Activated T-cell treated with anti-CD3 and anti-CD28 coated beads, Interleukin-2, amount 50 U/mL, for 72 hours (primary cell): ENCODE results near the gene TMEM231. TPM values are rescaled to one million over a fixed set of nuclear protein-coding genes. Genes with fewer than 3 reads are reported as not detected.
"Not testable (repeated sequence)": the region's sequence is repeated elsewhere in the genome, so short reads cannot be mapped to it uniquely, and the experiment has no call there.

Source experiments
- ATAC-seq, 2 donors: fragments of 150-1000 bp; cut with Tn5 transposase; replicated peaks in 1 of 2; 2 replicates each; pipeline ENCODE4 v1.10.0; 2021; ENCODE audit warnings: moderate library complexity in 2 of 2, mild to moderate bottlenecking in 1 of 2
- DNase-seq, 2 donors: peaks; one replicate each; pipeline ENCODE4 v3.0.0; 2021 to 2022; ENCODE audit warnings: mixed read lengths in 1 of 2
- H3K27ac Mint-ChIP-seq: one replicate; pipeline ENCODE4 v1.8.0; 2022; ENCODE audit warnings: mild to moderate bottlenecking, moderate library complexity, mixed read lengths
- H3K27me3 Mint-ChIP-seq: one replicate; pipeline ENCODE4 v1.8.0; 2022; ENCODE audit warnings: low read depth, mixed read lengths
- H3K36me3 Mint-ChIP-seq, 2 donors: one replicate each; pipeline ENCODE4 v1.8.0; 2022; ENCODE audit warnings: mixed read lengths in 2 of 2, mild to moderate bottlenecking in 1 of 2; ENCODE audit not compliant: insufficient read depth in 2 of 2
- H3K4me1 Mint-ChIP-seq: one replicate; pipeline ENCODE4 v1.8.0; 2022; ENCODE audit warnings: low read depth, mixed read lengths
- H3K4me3 Mint-ChIP-seq, 2 donors: one replicate each; pipeline ENCODE4 v1.8.0; 2022; ENCODE audit warnings: mild to moderate bottlenecking in 2 of 2, mixed read lengths in 2 of 2, moderate library complexity in 2 of 2
- H3K9me3 Mint-ChIP-seq, 2 donors: one replicate each; pipeline ENCODE4 v1.8.0; 2022; ENCODE audit warnings: mixed read lengths in 2 of 2
- total RNA-seq, 2 donors: library from RNA; stranded (reverse); gene quantifications; one replicate each; pipeline ENCODE4 v1.2.3, GENCODE V29; 2022

TMEM231 gene
- total RNA-seq, 2 donors from 2014 or later, result 3.5 to 9.6 TPM

DNA sequence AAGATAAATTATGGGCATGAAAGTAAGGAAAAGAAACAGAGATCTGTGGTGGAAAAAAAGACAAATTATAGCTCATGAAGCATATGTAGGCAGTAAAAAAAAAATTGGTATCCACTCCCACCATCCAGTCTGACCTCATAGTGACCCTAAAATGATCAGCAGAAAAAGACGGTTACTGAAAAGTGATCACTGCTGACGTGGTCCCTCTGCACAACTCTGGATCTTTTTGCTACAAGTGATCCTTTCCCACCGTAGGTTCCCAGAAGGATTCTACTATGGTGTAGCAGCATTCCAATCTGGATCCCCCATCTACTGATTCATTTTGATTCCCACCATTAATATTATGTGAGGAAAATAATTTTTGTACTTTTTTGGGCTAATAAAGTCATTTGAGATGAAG lies 49.9 kb downstream of the TMEM231 start:
- peaks cover 22% of the 10 kb centered on the region for H3K27me3 Mint-ChIP-seq
- DNase-seq (no peak), ATAC-seq (peak in 1 of 2 donors; percentile 21)
- H3K27ac Mint-ChIP-seq, result no peak overlapping the region
- no peak overlapping the region for H3K4me3 Mint-ChIP-seq
- no peaks in the 10 kb centered on the region for H3K36me3 Mint-ChIP-seq
- H3K4me1 Mint-ChIP-seq, result peaks cover 10% of the 10 kb centered on the region
- no peaks in the 10 kb centered on the region for H3K9me3 Mint-ChIP-seq

DNA sequence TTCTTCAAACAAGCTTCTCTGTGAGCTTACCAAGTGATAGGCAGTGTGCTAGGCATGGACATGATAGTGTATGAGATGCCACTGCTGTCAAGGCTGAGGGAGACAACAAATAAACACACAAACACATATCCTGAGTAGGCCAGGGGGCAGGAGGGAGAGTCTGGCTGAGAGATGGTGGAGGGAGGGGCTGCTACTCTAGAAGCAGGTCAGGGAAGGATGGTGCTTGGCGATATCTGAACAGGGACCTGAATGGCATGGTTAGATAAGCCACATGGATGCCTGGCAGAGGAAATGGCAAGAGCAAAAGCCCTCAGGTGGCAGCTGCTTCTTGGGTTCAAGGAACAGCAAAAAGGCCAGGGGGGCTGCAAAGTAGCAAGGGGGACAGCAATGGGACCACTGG lies 52.3 kb downstream of the TMEM231 start:
- Mint-ChIP-seq H3K27ac (no peak overlapping the region), H3K4me3 (no peak overlapping the region), H3K9me3 (no peaks in the 10 kb centered on the region), H3K27me3 (peaks cover 20% of the 10 kb centered on the region), H3K36me3 (no peaks in the 10 kb centered on the region), H3K4me1 (peaks cover 10% of the 10 kb centered on the region)
- ATAC-seq (no peak), DNase-seq (no peak)

DNA sequence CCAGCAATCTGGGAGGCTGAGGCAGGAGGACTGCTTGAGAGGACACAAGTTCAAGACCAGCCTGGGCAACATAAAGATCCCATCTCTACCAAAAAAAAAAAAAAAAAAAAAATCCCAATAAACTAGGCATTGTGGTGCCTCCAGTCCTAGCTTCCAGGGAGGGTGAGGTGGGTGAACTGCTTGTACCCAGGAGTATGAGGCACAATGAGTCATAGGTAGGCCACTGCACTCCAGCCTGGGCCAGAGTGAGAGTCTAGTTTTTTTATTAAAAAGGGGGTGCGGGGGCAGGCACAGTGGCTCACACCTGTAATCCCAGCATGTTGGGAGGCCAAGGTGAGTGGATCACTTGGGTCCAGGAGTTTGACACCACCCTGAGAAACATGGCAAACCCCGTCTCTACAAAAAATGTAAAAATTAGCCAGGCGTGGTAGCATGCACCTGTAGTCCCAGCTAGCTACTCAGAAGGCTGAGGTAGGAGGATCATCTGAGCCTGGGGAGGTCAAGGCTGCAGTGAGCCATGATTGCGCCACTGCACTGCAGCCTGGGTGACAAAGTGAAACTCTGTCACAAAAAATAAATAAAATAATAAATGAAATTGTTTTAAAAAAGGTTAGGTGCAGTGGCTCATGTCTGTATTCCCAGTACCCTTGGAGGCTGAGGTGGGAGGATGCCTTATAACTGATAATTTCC lies 53.0 kb downstream of the TMEM231 start:
- H3K9me3 Mint-ChIP-seq, result no peaks in the 10 kb centered on the region
- no peak for ATAC-seq
- H3K4me3 Mint-ChIP-seq, result no peak overlapping the region
- H3K4me1 Mint-ChIP-seq, result peaks cover 10% of the 10 kb centered on the region
- no peaks in the 10 kb centered on the region for H3K36me3 Mint-ChIP-seq
- H3K27me3 Mint-ChIP-seq, result peaks cover 14% of the 10 kb centered on the region
- no peak overlapping the region for H3K27ac Mint-ChIP-seq
- no peak for DNase-seq

DNA sequence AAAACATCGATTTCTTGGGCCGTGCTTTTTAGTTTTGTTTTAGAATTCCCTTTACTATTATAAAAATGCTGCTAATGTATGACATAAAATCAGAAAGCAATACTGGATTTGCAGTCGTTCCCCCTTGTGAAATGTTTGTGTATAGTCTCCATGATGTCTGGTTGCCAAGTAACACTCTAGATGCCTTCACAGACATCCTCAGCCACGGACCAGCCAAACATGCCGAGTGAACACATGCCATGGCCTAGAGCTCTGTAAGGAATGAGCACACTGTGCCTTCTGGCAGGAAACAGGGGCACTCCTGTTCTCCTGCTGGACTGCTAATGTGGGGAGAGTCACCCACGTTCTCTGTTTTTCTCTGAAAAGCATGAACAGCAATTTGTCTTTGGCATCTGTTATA lies 54.2 kb downstream of the TMEM231 start:
- not testable (repeated sequence) for ATAC-seq, H3K9me3 Mint-ChIP-seq, H3K36me3 Mint-ChIP-seq, H3K27ac Mint-ChIP-seq, DNase-seq, H3K4me3 Mint-ChIP-seq
- peaks cover 23% of the 10 kb centered on the region for H3K27me3 Mint-ChIP-seq
- H3K4me1 Mint-ChIP-seq, result peaks cover 10% of the 10 kb centered on the region

DNA sequence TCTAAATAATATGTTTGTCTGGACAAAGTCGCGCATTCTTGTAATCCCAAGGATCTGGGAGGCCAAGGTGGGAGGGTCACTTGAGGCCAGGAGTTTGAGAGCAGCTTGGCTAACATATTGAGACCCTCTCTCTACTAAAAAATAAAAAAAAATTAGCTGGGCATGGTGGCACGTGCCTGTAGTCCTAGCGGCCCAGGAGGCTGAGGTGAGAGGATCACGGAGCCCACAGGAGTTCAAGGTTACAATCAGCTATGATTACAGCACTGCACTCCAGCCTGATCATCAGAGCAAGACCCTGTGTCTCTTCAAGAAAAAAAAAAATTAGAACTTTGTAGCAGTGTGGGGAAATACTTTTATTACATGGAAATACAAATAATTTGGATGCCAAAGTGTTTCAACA lies 54.7 kb downstream of the TMEM231 start:
- ATAC-seq, result no peak
- Mint-ChIP-seq H3K36me3 (no peaks in the 10 kb centered on the region), H3K4me3 (no peak overlapping the region), H3K27ac (no peak overlapping the region), H3K4me1 (peaks cover 7% of the 10 kb centered on the region), H3K27me3 (peaks cover 18% of the 10 kb centered on the region), H3K9me3 (no peaks in the 10 kb centered on the region)
- no peak for DNase-seq

DNA sequence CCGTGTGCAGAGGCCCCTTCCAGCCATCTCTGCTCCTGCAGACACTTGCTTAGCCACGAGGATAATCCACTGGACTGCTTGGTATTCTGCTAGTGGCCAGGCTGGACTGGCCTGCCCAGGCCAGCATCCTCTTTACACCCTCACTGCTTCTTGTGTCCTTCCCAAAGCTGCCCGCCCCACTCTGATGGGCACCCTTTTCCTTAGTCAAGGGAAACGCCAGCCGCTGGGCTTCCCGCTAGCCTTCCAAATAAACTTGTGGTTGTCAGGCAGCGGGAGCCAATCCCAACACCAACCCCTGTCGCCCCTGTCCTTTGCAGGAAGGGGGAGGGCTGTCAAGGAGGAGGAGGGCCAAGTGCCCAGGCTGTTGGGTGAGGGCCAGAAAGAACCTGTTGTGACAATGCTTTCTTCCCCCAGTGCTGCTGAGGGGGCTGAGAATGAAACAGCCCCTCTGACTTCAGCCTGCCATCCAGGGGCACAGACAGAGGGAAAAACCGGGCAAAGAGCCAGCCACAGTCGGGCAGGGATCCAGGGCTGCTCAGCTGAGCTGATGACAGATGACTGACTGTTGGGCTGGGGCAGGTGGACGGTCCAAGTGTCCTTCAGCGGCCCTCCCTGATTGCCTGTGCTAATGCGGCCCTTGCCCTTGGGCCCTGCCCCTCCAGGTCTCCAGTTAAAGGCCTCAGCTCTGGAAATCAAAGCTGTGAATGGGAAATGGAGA lies 57.3 kb downstream of the TMEM231 start:
- not testable (repeated sequence) for ATAC-seq, DNase-seq, H3K9me3 Mint-ChIP-seq, H3K36me3 Mint-ChIP-seq, H3K4me3 Mint-ChIP-seq, H3K4me1 Mint-ChIP-seq, H3K27ac Mint-ChIP-seq
- H3K27me3 Mint-ChIP-seq, result peaks cover 22% of the 10 kb centered on the region

DNA sequence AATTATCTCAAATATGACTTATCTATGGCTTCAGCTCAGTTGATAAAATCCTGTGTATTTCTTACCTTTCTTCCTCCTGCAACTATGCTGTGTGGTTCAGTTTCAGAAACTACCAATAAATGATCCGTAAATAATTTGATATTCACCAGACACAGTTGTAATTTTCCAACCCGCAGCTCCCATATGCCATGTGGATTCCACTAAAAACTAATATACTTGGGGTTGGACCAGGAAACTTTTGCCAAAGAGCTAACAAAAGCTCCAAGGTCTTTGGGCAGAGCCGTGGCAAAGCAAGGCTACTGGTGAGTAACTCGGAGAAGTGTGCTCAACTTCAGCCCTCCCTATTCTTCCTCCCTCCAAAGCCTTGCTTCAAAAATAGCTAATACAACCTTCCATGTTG lies 58.5 kb downstream of the TMEM231 start:
- H3K9me3 Mint-ChIP-seq, result no peaks in the 10 kb centered on the region
- ATAC-seq (no peak), DNase-seq (no peak)
- no peak overlapping the region for H3K4me3 Mint-ChIP-seq
- no peak overlapping the region for H3K27ac Mint-ChIP-seq
- H3K36me3 Mint-ChIP-seq, result no peaks in the 10 kb centered on the region
- peaks cover 8% of the 10 kb centered on the region for H3K4me1 Mint-ChIP-seq
- H3K27me3 Mint-ChIP-seq, result peaks cover 22% of the 10 kb centered on the region

DNA sequence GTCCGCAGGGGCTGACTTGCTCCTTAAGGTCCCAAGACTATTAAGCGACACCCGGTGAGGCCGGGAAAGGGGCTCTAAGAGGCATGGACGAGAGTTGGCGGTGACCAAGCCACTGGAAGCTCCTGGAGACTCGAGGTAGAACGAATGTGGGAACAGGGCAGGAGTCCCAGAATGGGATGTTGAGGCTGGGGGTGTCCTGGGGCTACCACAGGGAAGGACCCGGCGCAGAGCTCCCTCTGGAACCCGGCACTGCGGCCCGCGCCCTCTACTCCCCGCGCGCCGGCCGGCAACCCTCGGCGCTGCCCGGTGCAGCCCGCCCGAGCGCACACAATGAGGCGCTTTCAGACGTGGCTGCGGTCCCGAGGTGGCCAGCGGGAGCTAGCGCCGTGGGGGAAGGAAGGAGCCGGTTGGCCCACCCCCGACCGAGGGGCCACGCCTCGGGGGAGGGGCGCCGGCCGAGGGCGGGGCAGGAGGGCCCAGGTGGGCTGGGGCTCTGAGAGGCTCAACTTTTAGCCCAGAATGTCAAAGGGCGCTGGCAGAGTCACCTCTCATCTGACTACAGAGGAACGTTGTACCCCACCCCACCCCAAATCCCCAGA lies 60.9 kb downstream of the TMEM231 start, which contains the start of gene CHST6:
Gene CHST6 (minus strand): TSS at position 366 of the 599 bp plus-strand sequence. CDS start 15,613 bp downstream, outside the sequence.
- no peaks in the 10 kb centered on the region for H3K9me3 Mint-ChIP-seq
- ATAC-seq, result peak; percentile 82 to 87
- H3K4me3 Mint-ChIP-seq, result peak within 1 kb of the TSS; percentile 78 to 80
- H3K36me3 Mint-ChIP-seq, result no peaks in the 10 kb centered on the region
- H3K27me3 Mint-ChIP-seq, result peaks cover 22% of the 10 kb centered on the region
- H3K4me1 Mint-ChIP-seq, result peaks cover 8% of the 10 kb centered on the region
- DNase-seq, result peak; percentile 40 to 52
- no peak within 1 kb of the TSS for H3K27ac Mint-ChIP-seq

DNA sequence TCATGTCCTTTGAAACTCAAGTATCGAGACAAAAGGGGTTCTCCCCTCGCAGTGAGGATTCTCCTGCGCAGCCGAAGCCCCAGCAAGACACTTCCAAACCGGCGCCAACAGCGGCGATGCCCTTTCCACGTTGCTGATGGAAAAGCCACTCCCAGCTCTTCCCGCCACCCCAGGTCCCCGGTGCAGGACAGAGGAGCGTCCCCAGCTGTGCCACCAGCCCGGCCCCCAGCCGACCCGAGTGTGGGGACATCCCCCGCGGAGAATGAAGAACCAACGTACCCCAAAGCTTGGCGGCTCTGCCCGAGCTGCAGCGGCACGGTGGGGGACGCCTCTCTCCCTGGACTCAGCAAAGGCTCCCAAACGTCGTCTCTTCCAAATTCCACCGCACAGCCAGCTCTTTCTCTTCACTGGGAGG lies 61.4 kb downstream of the TMEM231 start:
- peak overlapping the region; percentile 78 to 80 for H3K4me3 Mint-ChIP-seq
- H3K9me3 Mint-ChIP-seq, result no peaks in the 10 kb centered on the region
- H3K4me1 Mint-ChIP-seq, result peaks cover 8% of the 10 kb centered on the region
- H3K27me3 Mint-ChIP-seq, result peaks cover 22% of the 10 kb centered on the region
- no peak overlapping the region for H3K27ac Mint-ChIP-seq
- DNase-seq (no peak), ATAC-seq (no peak)
- H3K36me3 Mint-ChIP-seq, result no peaks in the 10 kb centered on the region

DNA sequence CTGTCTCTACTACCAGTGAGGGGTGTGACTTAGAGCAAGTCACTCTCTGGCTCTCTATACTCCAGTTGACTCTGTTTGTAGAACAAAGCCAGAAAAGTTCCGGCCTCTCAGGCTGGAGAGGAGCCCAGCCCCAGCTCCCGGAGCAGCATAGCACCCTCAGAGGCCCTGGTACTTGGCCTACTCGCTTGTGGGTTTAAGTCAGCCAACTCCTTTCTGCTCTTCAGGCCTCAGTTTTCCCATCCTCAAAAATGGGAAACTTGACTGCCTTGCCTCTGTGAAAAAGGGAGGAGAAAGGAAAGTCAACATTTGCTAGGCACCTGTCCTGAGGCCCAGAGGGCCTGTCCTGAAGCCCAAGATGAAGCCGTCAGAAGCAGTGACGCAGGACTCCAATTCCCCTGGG lies 61.9 kb downstream of the TMEM231 start:
- no peak for DNase-seq
- Mint-ChIP-seq H3K36me3 (no peaks in the 10 kb centered on the region), H3K9me3 (no peaks in the 10 kb centered on the region)

DNA sequence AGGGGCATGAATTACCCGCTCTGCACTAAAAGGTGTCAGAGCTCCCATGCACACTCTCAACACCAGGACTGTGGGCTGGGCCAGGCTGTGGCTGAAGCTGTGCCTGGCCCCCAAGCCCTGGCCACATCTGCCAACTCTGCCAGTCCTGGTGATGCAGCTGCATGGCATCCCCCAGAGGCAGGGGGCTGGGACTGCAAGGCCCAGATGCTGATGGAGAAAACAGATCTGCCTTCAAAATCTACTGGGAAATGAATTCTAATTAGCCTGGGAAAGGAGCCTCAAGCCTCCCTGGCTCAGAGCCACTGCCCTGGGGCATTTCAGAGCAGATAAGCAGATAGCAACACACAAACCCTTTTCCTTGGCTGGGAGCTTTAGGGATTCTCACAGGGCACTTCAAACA lies 64.2 kb downstream of the TMEM231 start:
- ATAC-seq (no peak), DNase-seq (no peak)
- Mint-ChIP-seq H3K4me3 (no peak overlapping the region), H3K27ac (no peak overlapping the region), H3K27me3 (peaks cover 13% of the 10 kb centered on the region), H3K4me1 (peaks cover 8% of the 10 kb centered on the region), H3K36me3 (no peaks in the 10 kb centered on the region), H3K9me3 (no peaks in the 10 kb centered on the region)

More for the DNA sequence above, 61.9 kb downstream of the TMEM231 start:
- no peak overlapping the region for H3K27ac Mint-ChIP-seq
- peaks cover 8% of the 10 kb centered on the region for H3K4me1 Mint-ChIP-seq
- ATAC-seq, result no peak
- H3K4me3 Mint-ChIP-seq, result peak overlapping the region; percentile 78 to 80
- H3K27me3 Mint-ChIP-seq, result peaks cover 22% of the 10 kb centered on the region

DNA sequence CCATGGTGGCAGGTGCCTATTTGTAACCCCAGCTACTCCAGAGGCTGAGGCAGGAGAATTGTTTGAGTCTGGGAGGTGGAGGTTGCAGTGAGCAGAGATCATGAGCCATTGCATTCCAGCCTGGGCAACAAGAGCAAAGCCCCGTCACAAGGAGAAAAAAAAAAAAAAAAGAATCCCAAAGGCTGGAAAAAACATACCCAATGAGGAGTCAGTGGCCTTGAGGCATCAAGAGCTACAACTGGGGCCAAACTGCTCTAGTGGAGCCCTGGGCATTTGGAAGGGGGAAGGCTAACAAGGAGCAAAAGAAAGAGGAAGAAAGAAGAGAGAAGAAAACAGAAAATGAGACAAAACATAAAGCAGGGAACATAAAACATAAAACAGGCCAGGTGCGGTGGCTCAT lies 67.7 kb downstream of the TMEM231 start:
- DNase-seq (no peak), ATAC-seq (no peak)
- H3K9me3 Mint-ChIP-seq, result no peaks in the 10 kb centered on the region
- H3K4me3 Mint-ChIP-seq, result no peak overlapping the region
- H3K27ac Mint-ChIP-seq, result no peak overlapping the region
- H3K4me1 Mint-ChIP-seq, result no peaks in the 10 kb centered on the region
- no peaks in the 10 kb centered on the region for H3K36me3 Mint-ChIP-seq
- no peaks in the 10 kb centered on the region for H3K27me3 Mint-ChIP-seq
